ENCODE results near the gene VWA3B.

GRCh38 chr2:98123286-98123685 lies 36.3 kb downstream of the VWA3B start:
- TF ChIP-seq CTCF (IDR thresholded peaks at IDR 0.05), result no peak
- TF ChIP-seq POLR2A (IDR thresholded peaks at IDR 0.05), result no peak

Data from upper lobe of left lung (tissue), 4 donors.